Left lobe of liver (tissue), 2 donors: ENCODE results near the gene GAB1. TPM values are rescaled to one million over a fixed set of nuclear protein-coding genes. Genes with fewer than 3 reads are reported as not detected.

Source experiments
- ATAC-seq: fragments of 200-7000 bp; cut with Tn5 transposase; one replicate; pipeline ENCODE4 v1.9.1; 2020; ENCODE audit warnings: mild to moderate bottlenecking, moderate library complexity
- DNase-seq: peaks from one replicate; pipeline ENCODE4 v3.0.0-alpha.2; 2020; ENCODE audit warnings: low spot score
- total RNA-seq: library from RNA; stranded (reverse); gene quantifications from one replicate; pipeline ENCODE4 v1.2.1, GENCODE V29; 2021
- donor health status: DM: no; HTN: no; CAD: no; lungs with moderate emphysema.
- donor health status: DM: no; HTN: yes; CAD: no.

GAB1 gene
- total RNA-seq, 1 donor from 2014 or later: 11.1 TPM

DNA sequence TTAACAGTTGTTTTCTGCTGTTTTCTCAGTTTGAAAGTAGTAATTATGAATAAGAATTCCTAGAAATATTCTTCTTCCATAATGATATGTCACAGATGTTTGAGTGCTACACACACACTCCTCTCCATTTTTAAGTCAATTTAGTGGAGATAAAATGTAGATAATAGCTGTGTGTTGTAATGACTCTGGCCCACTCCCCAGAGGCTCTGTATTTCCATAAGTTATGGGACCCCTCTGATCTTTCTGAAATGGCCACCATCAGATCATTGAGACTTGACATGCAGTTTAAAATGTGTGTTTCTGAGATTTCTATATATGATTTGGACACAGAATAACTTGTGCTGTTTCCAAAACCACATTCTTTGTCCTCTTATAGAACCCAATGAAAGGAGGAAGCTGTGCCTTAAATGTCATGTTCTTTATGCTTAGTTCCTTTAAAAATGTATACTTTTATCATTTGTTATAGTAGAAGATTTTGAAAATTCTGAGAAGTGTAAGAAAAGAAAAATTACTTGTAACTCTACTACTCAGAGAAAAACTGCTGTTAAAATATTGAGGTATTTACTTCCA lies 46.4 kb downstream of the GAB1 start:
- DNase-seq: no peak
- ATAC-seq: no peak

DNA sequence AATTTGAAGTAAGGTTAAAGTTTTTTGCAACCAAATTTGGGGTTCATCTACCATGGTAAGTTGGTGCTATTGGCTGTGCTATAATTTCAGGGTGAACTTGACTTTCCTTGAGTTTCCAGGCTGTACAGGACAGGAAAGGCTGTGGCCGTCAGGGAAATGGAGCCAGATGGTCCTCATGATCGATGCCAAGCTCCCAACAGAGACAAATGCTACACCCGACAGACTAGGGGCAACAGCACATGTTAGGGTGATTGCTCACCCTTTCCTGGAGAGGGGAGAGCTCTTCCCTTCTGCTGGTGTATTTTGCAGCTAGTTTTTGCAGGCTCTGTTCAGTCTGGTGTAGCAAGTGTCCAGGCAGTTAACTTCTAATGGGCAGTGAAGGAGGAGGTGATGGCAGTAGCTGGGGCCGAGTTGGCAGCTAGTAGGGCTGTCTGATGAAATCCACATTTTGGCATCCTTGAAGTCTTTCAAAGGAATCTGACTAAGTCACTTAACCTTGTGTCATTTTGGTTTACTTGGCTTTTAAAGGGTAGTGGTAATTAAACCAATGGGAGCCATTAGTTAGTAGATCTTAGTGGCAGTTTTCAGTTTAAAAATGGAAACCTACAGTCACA lies 47.8 kb downstream of the GAB1 start:
- no peak for DNase-seq
- no peak for ATAC-seq

DNA sequence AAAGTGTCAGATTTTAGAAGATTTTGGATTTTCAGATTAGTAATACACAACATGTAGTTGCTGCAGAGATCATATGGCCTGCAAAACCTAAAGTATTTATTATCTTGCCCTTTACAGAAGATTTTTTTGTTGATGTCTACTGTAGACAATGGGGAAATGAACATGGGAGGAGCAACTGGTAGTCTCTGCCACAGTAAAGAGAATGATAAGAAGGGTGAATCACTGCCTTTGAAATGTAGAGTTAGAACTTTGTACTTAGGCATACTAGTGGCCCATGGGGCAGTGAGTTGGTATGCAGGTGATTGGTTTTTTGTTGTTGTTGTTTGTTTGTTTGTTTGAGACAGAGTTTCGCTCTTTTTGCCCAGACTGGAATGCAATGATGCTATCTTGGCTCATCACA lies 50.1 kb downstream of the GAB1 start:
- no peak for DNase-seq
- no peak for ATAC-seq

GRCh38 chr4:143389579-143390195 lies 53.0 kb downstream of the GAB1 start:
- DNase-seq (no peak), ATAC-seq (peak; percentile 72)

DNA sequence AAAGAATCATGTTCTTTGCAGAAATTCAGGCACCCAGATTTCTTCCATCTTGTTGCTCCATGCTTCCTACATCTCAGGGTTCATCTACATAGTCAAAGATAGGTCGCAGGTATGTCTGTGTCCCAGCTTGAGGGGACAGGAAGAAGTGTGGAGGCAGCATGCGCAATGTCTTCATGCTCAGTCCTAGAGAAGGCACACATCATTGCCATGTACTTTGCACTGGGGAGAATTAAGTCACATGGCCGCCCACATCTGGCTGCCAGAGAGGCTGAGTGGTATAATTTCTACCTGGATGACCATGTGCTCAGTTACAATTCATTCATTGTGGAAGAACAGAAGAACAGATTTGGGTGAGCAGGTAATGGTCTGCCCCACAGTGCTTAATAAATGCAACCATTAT lies 54.1 kb downstream of the GAB1 start:
- peak; percentile 80 for ATAC-seq
- DNase-seq: no peak

GRCh38 chr4:143391261-143391660 lies 54.6 kb downstream of the GAB1 start:
- DNase-seq (no peak), ATAC-seq (no peak)

GRCh38 chr4:143391895-143392294 lies 55.2 kb downstream of the GAB1 start:
- ATAC-seq: no peak
- DNase-seq: no peak

- ATAC-seq (no peak), DNase-seq (no peak)
Observed at GRCh38 chr4:143393195-143393594, 56.5 kb downstream of the GAB1 start.

DNA sequence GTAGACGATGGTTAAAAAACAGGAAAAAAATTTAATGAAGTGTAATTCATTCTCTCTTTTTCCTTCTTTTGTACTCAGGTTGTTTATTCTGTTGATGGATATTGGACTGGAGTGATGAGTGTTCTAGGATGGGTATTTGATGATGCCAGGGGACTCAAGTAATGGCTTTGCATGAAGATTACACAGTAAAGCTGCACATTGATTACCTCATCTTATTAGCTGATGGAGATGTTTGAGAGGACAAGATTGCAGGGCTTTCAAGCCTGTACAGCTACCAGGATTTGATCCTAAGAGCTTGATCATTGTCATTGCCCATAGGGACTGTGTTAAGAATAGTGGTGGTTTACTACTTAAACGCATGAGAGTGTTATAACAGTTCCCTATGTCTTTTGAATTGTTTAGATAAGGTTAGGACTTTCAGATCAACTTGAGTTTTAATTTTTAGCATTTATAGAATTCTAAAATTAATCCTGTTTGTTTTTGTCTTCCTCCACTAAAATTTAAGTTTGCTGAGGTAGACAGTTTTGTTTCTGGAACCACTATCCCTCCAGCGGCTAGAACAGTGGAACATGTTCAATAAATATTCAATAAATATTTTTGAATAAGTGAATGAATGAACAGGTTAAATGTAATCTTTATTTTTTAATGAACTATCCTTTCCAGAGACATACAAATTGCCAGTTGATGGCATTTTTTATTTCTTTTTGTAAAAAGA lies 58.2 kb downstream of the GAB1 start:
- no peak for ATAC-seq
- DNase-seq: no peak

DNA sequence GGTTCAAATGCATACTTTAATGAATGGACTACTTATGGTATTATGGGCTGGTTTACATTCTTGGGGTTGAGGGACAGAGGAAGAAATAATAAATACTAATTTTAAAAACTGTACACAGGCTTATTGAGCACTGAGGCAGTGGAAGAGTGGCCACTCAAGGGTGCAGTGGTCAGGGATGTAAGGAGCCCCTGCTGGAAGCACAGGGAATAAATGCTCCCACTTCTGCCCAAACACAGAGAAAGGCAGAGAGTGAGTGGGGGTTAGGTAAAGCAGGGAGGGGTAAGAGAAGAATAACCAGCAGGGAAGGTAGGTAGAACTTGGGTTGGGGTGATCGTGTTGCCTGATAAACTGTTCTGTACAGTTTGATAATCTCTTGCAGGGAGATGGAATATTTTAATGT lies 60.0 kb downstream of the GAB1 start:
- DNase-seq (no peak), ATAC-seq (no peak)

DNA sequence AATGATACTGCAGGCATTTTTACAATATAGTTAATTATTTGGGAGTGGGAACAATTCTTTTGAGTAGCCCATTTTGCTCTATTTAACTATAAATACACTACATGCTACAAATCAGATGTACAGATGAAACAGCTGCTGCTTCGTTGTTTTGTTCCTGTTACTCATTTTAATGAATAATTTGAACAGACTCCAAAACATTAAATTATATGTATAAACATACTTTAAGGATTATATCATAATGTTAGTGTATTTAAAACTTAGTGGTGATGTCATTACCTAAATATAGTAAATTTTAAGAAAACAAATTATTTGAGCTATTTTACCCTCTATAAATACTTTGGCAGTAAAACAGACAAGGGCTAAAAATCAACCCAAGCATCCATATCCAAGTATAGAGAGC lies 60.7 kb downstream of the GAB1 start:
- no peak for ATAC-seq
- no peak for DNase-seq

DNA sequence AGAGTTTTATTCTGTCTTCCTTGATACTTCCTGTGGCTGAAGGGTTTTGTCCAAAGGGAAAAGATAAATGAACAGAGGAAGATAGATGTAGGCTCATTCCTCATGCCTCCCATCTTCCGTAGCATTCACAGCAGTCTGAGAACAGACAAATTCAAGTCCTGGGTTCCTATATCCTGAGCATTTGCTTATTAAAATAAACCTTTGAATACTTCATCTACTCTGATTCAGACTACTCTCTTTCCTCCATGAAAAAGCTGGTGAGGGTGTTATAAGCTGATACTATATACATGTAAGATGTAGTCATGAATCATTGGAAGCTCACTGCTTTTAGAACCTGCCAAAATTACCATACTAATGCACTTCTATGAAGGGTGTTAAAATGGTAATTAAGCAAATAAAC lies 61.2 kb downstream of the GAB1 start:
- DNase-seq (no peak), ATAC-seq (no peak)

- DNase-seq (no peak), ATAC-seq (peak; percentile 81)
Observed at GRCh38 chr4:143399113-143399949, 62.7 kb downstream of the GAB1 start.

DNA sequence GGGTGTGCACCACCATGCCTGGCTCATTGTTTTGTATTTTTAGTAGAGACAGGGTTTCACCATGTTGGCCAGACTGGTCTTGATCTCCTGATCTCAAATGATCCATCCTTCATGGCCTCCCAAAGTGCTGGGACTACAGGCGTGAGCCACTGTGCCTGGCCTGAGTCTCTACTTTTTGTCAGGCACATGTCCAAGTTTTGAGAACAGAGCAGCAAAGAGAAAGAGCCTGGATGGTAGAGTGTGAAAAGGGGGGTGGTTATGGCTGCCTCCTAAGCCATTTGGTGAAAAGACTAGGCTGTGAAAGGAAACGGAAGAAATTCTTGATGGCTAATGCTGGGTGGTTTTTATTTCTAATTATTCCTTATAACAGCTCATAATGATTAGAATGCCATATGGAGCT lies 63.4 kb downstream of the GAB1 start:
- ATAC-seq (no peak), DNase-seq (no peak)

- no peak for ATAC-seq
- no peak for DNase-seq
Observed at GRCh38 chr4:143402776-143403552, 66.3 kb downstream of the GAB1 start.

DNA sequence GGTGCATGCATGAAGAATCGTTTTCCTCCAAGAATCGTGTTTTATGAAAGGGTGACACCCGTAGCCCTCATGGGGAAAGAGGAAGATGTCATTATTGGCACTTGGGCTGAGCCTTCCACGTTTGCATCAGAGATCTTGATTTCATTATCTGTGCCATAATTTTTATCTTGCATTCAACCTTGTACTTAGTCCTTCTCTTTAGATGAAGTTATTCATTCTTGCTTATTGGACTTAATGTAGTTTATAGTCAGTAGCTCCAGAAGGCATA lies 66.8 kb downstream of the GAB1 start:
- no peak for ATAC-seq
- DNase-seq: no peak

GRCh38 chr4:143404555-143404954 lies 67.9 kb downstream of the GAB1 start:
- ATAC-seq (no peak), DNase-seq (no peak)

DNA sequence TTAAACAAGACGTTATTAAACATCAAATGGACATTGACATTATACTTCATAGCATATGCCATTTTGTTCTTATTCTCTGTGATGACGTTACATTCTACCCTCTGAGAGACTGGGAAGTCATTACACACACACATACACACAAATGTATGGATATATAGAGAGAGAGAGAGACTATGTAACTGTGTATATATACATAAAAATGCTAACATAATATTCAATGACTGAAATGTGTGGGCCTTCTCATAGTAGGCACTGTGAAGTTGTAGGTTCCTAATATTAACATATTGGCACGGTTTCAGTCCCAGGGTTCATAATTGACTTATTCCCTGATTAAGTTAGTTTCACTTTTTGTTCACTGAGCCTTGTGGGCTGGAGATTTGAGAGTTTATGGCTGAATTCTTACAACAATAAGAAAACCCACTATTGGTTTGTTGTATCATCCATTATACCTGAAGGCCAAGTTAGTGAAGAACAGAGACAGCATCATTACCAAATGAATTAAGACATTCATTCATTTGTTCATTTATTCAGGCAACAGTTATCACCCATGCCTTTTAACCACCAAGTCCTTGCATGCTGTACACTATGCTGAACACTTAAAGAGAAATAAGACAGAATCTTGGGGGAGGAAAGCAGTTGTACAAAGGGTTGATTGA lies 68.5 kb downstream of the GAB1 start:
- ATAC-seq (peak; percentile 47), DNase-seq (no peak)

DNA sequence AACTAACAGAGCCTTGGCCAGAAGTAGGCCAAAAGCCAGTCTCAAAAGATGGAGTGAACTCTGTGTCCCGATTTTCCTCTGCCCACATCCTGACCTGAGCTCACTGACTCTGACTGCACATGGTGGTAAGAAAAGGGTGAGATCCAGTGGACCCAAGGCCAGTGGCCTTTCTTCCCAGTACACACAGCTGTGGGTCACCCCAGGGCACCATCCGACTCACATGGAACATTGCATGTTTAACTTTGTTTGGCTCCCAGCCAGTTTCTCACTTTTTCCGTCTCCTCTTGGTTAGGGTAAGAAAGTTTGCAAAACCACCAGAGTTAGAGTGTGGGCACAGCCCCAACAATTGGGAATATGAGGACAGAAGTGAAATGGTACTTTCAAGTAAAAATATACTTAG lies 69.8 kb downstream of the GAB1 start:
- ATAC-seq (peak; percentile 91), DNase-seq (peak; percentile 74)

- DNase-seq (no peak), ATAC-seq (peak; percentile 10)
Observed at GRCh38 chr4:143407474-143407873, 70.8 kb downstream of the GAB1 start.
